ENCODE results near the gene CFAP90. TPM values are rescaled to one million over a fixed set of nuclear protein-coding genes. Genes with fewer than 3 reads are reported as not detected.

Gene CFAP90
- polyA plus RNA-seq, 12 donors: 0.08 to 0.44 (median 0.17) TPM; not detected in 2

Other genes starting within 250 kb of the CFAP90 start
- gene FASTKD3, start 17.9 kb upstream of the CFAP90 start, polyA plus RNA-seq (ENCODE audit: insufficient read length in 12 of 12): 10 to 100 TPM in 6 of 12 donors, 1 to 10 TPM in 5, not detected in 1; 7.4 to 25.8 (median 10.2) TPM
- gene MTRR, start 18.0 kb upstream of the CFAP90 start, polyA plus RNA-seq (ENCODE audit: insufficient read length in 12 of 12): 10 to 100 TPM in 11 of 12 donors, not detected in 1; 21.5 to 35.8 (median 26.5) TPM